Measurements from ENCODE around the gene HABP2. TPM values are rescaled to one million over a fixed set of nuclear protein-coding genes. Genes with fewer than 3 reads are reported as not detected.
A peak's percentile ranks its signal among the peaks of the same experiment; 100 is the strongest.

Gene HABP2
- total RNA-seq, 1 experiment from 2014 or later: 0.09 TPM

- Mint-ChIP-seq H3K9me3 (no peaks in the 10 kb centered on the region), H3K27ac (no peak overlapping the region), H3K4me1 (peaks cover 6% of the 10 kb centered on the region), H3K4me3 (no peak overlapping the region), H3K27me3 (ENCODE audit: low read depth) (peaks cover 3% of the 10 kb centered on the region), H3K36me3 (no peaks in the 10 kb centered on the region)
- no peak for TF ChIP-seq ZNF138 (CRISPR knock-in tag; conservative IDR thresholded peaks at IDR 0.05)
- TF ChIP-seq FOXJ3 (CRISPR knock-in tag; IDR thresholded peaks at IDR 0.05; ENCODE audit: borderline replicate concordance): no peak
- TF ChIP-seq SMAD4 (CRISPR knock-in tag; IDR thresholded peaks at IDR 0.05): no peak
- no peak for TF ChIP-seq USF2 (CRISPR knock-in tag; IDR thresholded peaks at IDR 0.05)
- no peak for TF ChIP-seq CREM (CRISPR knock-in tag; IDR thresholded peaks at IDR 0.05)
- no peak for TF ChIP-seq ZNF425 (CRISPR knock-in tag; conservative IDR thresholded peaks at IDR 0.05)
- no peak for TF ChIP-seq NFYB (CRISPR knock-in tag; conservative IDR thresholded peaks at IDR 0.05; ENCODE audit: low read depth)
- TF ChIP-seq ZNF121 (CRISPR knock-in tag; IDR thresholded peaks at IDR 0.05): no peak
- no peak for TF ChIP-seq IRF1 (CRISPR knock-in tag; IDR thresholded peaks at IDR 0.05)
- no peak for TF ChIP-seq EMX1 (CRISPR knock-in tag; IDR thresholded peaks at IDR 0.05)
- TF ChIP-seq AFF4 (CRISPR knock-in tag; IDR thresholded peaks at IDR 0.05; ENCODE audit: borderline replicate concordance): no peak
- no peak for TF ChIP-seq ZNF416 (CRISPR knock-in tag; IDR thresholded peaks at IDR 0.05)
- no peak for TF ChIP-seq PREB (CRISPR knock-in tag; IDR thresholded peaks at IDR 0.05; ENCODE audit: borderline replicate concordance)
- ATAC-seq (no peak), DNase-seq (ENCODE audit: low spot score) (no peak)
- CTCF ChIA-PET: interaction anchor here (1.0 kb wide), 1 partner anchor 96 kb away, joined by 3 read pairs; no protein-coding TSS in a partner anchor
- POLR2A ChIA-PET: interaction anchor here (0.6 kb wide), 1 partner anchor 356 kb away, joined by 5 read pairs; no protein-coding TSS in a partner anchor
Measured at GRCh38 chr10:113583571-113583970, 30.7 kb downstream of the HABP2 start.

GRCh38 chr10:113585949-113586348 is 33.1 kb downstream of the HABP2 start:
- Mint-ChIP-seq H3K27me3 (ENCODE audit: low read depth) (peaks cover 3% of the 10 kb centered on the region), H3K27ac (no peak overlapping the region), H3K9me3 (no peaks in the 10 kb centered on the region), H3K4me3 (no peak overlapping the region), H3K4me1 (peaks cover 6% of the 10 kb centered on the region), H3K36me3 (no peaks in the 10 kb centered on the region)
- ChIA-PET CTCF (no interaction called here), POLR2A (no interaction called here)
- 0 out of 2 replicates have a peak, but pooled peaks have one; percentile 52 for TF ChIP-seq NFE2L1 (CRISPR knock-in tag; IDR thresholded peaks at IDR 0.05)
- no peak for TF ChIP-seq ATF6 (CRISPR knock-in tag; IDR thresholded peaks at IDR 0.05)
- no peak for DNase-seq (ENCODE audit: low spot score)
- no peak for ATAC-seq

Data from WTC11 (cell line).